ENCODE measurements around the gene GNG2. TPM values are rescaled to one million over a fixed set of nuclear protein-coding genes. Genes with fewer than 3 reads are reported as not detected.

GNG2 gene
- total and polyA plus RNA-seq, 10 of the 15 experiments (the other 5 are each of a cell fraction or from before 2014, with no cell fraction given) = 31.6 to 114 (median 66.4) TPM

DNA sequence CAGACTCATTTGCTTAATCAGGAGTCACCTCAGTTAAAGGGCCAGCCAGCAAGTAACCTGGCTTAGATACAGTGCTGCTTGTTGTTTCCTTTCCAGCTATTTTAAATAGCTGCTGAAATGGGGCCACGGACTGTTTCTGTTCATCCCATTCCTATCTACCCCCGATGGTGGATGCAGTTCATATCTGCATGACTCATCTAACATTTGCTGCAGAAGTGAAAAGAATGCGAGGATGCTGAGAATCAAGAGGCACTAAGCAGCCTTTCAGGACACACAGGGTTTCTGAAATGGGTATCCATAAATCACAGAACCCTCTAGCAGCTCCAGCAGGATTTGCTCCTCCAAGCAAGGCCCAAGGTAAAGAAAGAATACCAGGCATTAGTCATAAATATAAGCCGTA lies 68.8 kb downstream of the GNG2 start:
- no peak for ATAC-seq
- Histone ChIP-seq H3K9ac (ENCODE audit: control insufficient read depth, insufficient read depth, low read length) (no peak overlapping the region), H3K27ac (ENCODE audit: control insufficient read depth, insufficient read depth) (no peak overlapping the region), H3K4me2 (ENCODE audit: control insufficient read depth, insufficient read depth) (no peak overlapping the region), H3K9me3 (replicated peaks; ENCODE audit: control insufficient read depth, insufficient read depth, low read length) (no peaks in the 10 kb centered on the region), H4K20me1 (ENCODE audit: control insufficient read depth, insufficient read depth) (no peaks in the 10 kb centered on the region), H3K27me3 (replicated peaks in 1 of 2; ENCODE audit: control insufficient read depth in 2 of 2, insufficient read depth in 2 of 2, low read length in 1 of 2) (no peaks in the 10 kb centered on the region), H2AFZ (ENCODE audit: control insufficient read depth, low read depth, low read length) (no peak overlapping the region), H3K4me3 (no peak overlapping the region), H3K36me3 (ENCODE audit: control insufficient read depth in 2 of 2, insufficient read depth in 2 of 2, low read length in 1 of 2) (no peaks in the 10 kb centered on the region), H3K4me1 (ENCODE audit: control insufficient read depth, insufficient read depth, low read length) (no peaks in the 10 kb centered on the region), H3K79me2 (ENCODE audit: control insufficient read depth, insufficient read depth, low read length) (no peaks in the 10 kb centered on the region)
- TF ChIP-seq, protein P1, sequence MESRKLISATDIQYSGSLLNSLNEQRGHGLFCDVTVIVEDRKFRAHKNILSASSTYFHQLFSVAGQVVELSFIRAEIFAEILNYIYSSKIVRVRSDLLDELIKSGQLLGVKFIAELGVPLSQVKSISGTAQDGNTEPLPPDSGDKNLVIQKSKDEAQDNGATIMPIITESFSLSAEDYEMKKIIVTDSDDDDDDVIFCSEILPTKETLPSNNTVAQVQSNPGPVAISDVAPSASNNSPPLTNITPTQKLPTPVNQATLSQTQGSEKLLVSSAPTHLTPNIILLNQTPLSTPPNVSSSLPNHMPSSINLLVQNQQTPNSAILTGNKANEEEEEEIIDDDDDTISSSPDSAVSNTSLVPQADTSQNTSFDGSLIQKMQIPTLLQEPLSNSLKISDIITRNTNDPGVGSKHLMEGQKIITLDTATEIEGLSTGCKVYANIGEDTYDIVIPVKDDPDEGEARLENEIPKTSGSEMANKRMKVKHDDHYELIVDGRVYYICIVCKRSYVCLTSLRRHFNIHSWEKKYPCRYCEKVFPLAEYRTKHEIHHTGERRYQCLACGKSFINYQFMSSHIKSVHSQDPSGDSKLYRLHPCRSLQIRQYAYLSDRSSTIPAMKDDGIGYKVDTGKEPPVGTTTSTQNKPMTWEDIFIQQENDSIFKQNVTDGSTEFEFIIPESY (IDR thresholded peaks at IDR 0.05) = no peak
- no peak for TF ChIP-seq RCOR1 (conservative IDR thresholded peaks at IDR 0.05; ENCODE audit: low read depth, low read length)
- RAD21 ChIA-PET (ENCODE audit: unreplicated experiment) = no interaction called here
- intact Hi-C loops (cut with micrococcal nuclease; ENCODE audit: unreplicated experiment) (no loop called here), in situ Hi-C loops (cut with MboI) (no loop called here)
- BruUV-seq (replicated peaks) = no TSS peak
- CTCF ChIA-PET = no interaction called here
- DNase-seq (ENCODE audit: low read depth, low spot score) = no peak
- FAIRE-seq = no peak
- SMC1A ChIA-PET (ENCODE audit: uncharacterized antibody, unreplicated experiment) = interaction anchor here (0.8 to 2.2 kb wide), 5 partner anchors 29 to 121 kb away, joined by 3 to 4 read pairs (median 3); no protein-coding TSS in a partner anchor
- WGBS (ENCODE audit: insufficient coverage, insufficient replicate concordance, low lambda C conversion rate, missing lambda C conversion rate) = 74% methylated on average over 4 of the region's 4 CpGs
- POLR2A ChIA-PET = no interaction called here

DNA sequence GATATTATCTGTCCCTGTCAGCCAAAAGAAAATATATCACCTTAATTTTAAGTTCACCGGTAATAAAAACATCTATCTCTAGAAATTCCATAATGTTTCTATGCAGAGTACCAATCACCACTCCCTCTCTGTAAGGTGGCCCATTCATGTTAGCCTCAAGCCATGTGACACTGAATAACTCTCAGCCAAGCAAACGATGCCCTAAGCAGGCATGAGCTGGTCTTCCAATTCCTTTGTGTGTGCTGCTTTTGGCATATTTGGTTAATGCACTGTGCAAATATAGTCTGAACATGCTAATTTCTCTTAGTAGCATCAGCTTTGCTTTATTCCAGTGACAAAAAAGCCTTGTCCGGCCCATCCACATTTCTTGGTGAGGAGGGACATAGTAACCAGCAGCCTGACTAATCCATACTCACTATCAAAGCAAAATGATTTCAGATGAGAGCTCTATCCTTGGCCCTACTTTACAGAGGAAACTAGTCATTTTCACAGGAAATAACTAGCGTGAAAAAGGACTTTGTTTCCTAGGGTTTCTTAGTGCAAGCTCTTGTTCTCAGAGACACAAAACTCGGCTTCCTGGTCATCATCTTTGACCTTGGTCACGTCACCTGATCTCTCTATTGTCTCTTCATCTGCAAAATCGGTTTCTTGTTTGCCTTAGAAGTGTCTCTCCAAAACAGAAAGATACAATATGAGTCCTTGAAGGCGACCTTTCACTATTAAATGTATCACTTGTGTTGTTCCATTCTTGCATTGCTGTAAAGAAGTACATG lies 69.7 kb downstream of the GNG2 start:
- CTCF ChIA-PET = interaction anchor here (0.6 kb wide), 3 partner anchors 24 to 1373 kb away, joined by 3 to 6 read pairs (median 3); no protein-coding TSS in a partner anchor
- no TSS peak for BruUV-seq (replicated peaks)
- ATAC-seq (no peak), FAIRE-seq (no peak), DNase-seq (ENCODE audit: low read depth, low spot score) (no peak)
- Histone ChIP-seq H3K9me3 (replicated peaks; ENCODE audit: control insufficient read depth, insufficient read depth, low read length) (no peaks in the 10 kb centered on the region), H3K4me1 (ENCODE audit: control insufficient read depth, insufficient read depth, low read length) (no peaks in the 10 kb centered on the region), H3K4me3 (no peak overlapping the region), H3K9ac (ENCODE audit: control insufficient read depth, insufficient read depth, low read length) (no peak overlapping the region), H4K20me1 (ENCODE audit: control insufficient read depth, insufficient read depth) (no peaks in the 10 kb centered on the region), H3K36me3 (ENCODE audit: control insufficient read depth in 2 of 2, insufficient read depth in 2 of 2, low read length in 1 of 2) (no peaks in the 10 kb centered on the region), H3K4me2 (ENCODE audit: control insufficient read depth, insufficient read depth) (no peak overlapping the region), H2AFZ (ENCODE audit: control insufficient read depth, low read depth, low read length) (no peak overlapping the region), H3K27me3 (replicated peaks in 1 of 2; ENCODE audit: control insufficient read depth in 2 of 2, insufficient read depth in 2 of 2, low read length in 1 of 2) (no peaks in the 10 kb centered on the region), H3K27ac (ENCODE audit: control insufficient read depth, insufficient read depth) (no peak overlapping the region), H3K79me2 (ENCODE audit: control insufficient read depth, insufficient read depth, low read length) (no peaks in the 10 kb centered on the region)
- SMC1A ChIA-PET (ENCODE audit: uncharacterized antibody, unreplicated experiment) = interaction anchor here (0.8 to 2.2 kb wide), 5 partner anchors 43 to 137 kb away, joined by 3 to 4 read pairs (median 3); no protein-coding TSS in a partner anchor
- in situ Hi-C loops (cut with MboI) (no loop called here), intact Hi-C loops (cut with micrococcal nuclease; ENCODE audit: unreplicated experiment) (no loop called here)
- POLR2A ChIA-PET = no interaction called here
- WGBS (ENCODE audit: insufficient coverage, insufficient replicate concordance, low lambda C conversion rate, missing lambda C conversion rate) = 86% methylated on average over 8 of the region's 8 CpGs
- RAD21 ChIA-PET (ENCODE audit: unreplicated experiment) = interaction anchor here (0.5 kb wide), 1 partner anchor 83 kb away, joined by 3 read pairs; no protein-coding TSS in a partner anchor
- TF ChIP-seq KLF5 (IDR thresholded peaks at IDR 0.05; ENCODE audit: partially characterized antibody) (no peak), ASH2L (IDR thresholded peaks at IDR 0.05; ENCODE audit: borderline replicate concordance, low read depth) (no peak)
- TF ChIP-seq, protein P2, sequence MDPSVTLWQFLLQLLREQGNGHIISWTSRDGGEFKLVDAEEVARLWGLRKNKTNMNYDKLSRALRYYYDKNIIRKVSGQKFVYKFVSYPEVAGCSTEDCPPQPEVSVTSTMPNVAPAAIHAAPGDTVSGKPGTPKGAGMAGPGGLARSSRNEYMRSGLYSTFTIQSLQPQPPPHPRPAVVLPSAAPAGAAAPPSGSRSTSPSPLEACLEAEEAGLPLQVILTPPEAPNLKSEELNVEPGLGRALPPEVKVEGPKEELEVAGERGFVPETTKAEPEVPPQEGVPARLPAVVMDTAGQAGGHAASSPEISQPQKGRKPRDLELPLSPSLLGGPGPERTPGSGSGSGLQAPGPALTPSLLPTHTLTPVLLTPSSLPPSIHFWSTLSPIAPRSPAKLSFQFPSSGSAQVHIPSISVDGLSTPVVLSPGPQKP (IDR thresholded peaks at IDR 0.05; ENCODE audit: low read depth, low read length) = no peak
